H1 (cell line): ENCODE results near the gene MYRIP. TPM values are rescaled to one million over a fixed set of nuclear protein-coding genes. Genes with fewer than 3 reads are reported as not detected.

Experiments used
- CTCF ChIA-PET: fragments of 300-600 bp; sonication (Branson Sonifier 250); formaldehyde crosslinking; loops from one replicate; lab custom pipeline; 2021; ENCODE audit not compliant: partially characterized antibody; lab: Charles Lee
- POLR2A ChIA-PET: fragments of 300-600 bp; sonication (Branson Sonifier 250); formaldehyde crosslinking; loops from one replicate; lab custom pipeline; 2021; ENCODE audit warnings: inconsistent platforms; ENCODE audit not compliant: partially characterized antibody; lab: Charles Lee
- DNase-seq, 2 experiments: peaks; one replicate each; pipeline versions ENCODE4 v3.0.0 to v3.0.0-alpha.2; 2010 to 2022; ENCODE audit warnings: low spot score in 2 of 2, low read depth in 1 of 2, mixed read lengths in 1 of 2
- FAIRE-seq: peaks from 2 replicates; lab custom pipeline; 2011; peaks lifted over from hg19 to GRCh38; lab: Jason Lieb, UNC
- H2AFZ ChIP-seq: 2 replicates; pipeline ENCODE4 v1.8.1; 2012; ENCODE audit warnings: low read length, inconsistent platforms
- H2AK5ac ChIP-seq: 2 replicates; pipeline ENCODE4 v1.6.1; 2013; ENCODE audit warnings: low read depth, low read length
- H2BK120ac ChIP-seq: replicated peaks from 2 replicates; pipeline ENCODE3; 2013; ENCODE audit warnings: low read depth, low read length, inconsistent platforms
- H2BK12ac ChIP-seq: 2 replicates; pipeline ENCODE4 v1.6.1; 2013; ENCODE audit warnings: low read depth, low read length
- H2BK15ac ChIP-seq: 2 replicates; pipeline ENCODE4 v1.6.1; 2013; ENCODE audit warnings: low read length
- H2BK20ac ChIP-seq: 2 replicates; pipeline ENCODE4 v1.6.1; 2013; ENCODE audit warnings: low read length
- H2BK5ac ChIP-seq: 2 replicates; pipeline ENCODE4 v1.6.1; 2013; ENCODE audit warnings: low read depth, low read length
- H3K14ac ChIP-seq: 2 replicates; pipeline ENCODE4 v1.6.1; 2013; ENCODE audit warnings: inconsistent platforms; ENCODE audit not compliant: insufficient read length
- H3K18ac ChIP-seq: 2 replicates; pipeline ENCODE4 v1.6.1; 2013; ENCODE audit warnings: low read length; ENCODE audit errors: extremely low read depth
- H3K23ac ChIP-seq: 2 replicates; pipeline ENCODE4 v1.6.1; 2013; ENCODE audit warnings: inconsistent platforms; ENCODE audit not compliant: insufficient read length
- H3K23me2 ChIP-seq: 2 replicates; pipeline ENCODE4 v1.6.1; 2013; ENCODE audit warnings: low read depth, low read length
- H3K27ac ChIP-seq: 2 replicates; pipeline ENCODE4 v1.6.1; 2011; ENCODE audit warnings: low read depth, low read length, inconsistent platforms
- H3K27me3 ChIP-seq, 4 experiments: replicated peaks in 1 of 4; 1 replicate in 1 of 4; 2 replicates in 3 of 4; pipeline versions ENCODE4 v1.6.1 to v1.8.1; 2011 to 2013; ENCODE audit warnings: low read length in 3 of 4, mild to moderate bottlenecking in 3 of 4, inconsistent platforms in 2 of 4, mixed read lengths in 2 of 4, moderate library complexity in 1 of 4; ENCODE audit not compliant: control insufficient read depth in 3 of 4, insufficient read depth in 3 of 4; ENCODE audit errors: extremely low read depth in 1 of 4
- H3K36me3 ChIP-seq, 4 experiments: 2 replicates each; pipeline versions ENCODE4 v1.6.1 to v1.8.1; 2011 to 2013; ENCODE audit warnings: mild to moderate bottlenecking in 4 of 4, low read length in 3 of 4, moderate library complexity in 2 of 4, control low read depth in 1 of 4, inconsistent platforms in 1 of 4; ENCODE audit not compliant: insufficient read depth in 4 of 4, control insufficient read depth in 2 of 4
- H3K4ac ChIP-seq: replicated peaks from 2 replicates; pipeline ENCODE3; 2013; ENCODE audit warnings: low read length, low read depth, mixed read lengths, inconsistent platforms; ENCODE audit not compliant: insufficient read length
- H3K4me1 ChIP-seq, 4 experiments: replicated peaks in 1 of 4; 1 replicate in 1 of 4; 2 replicates in 3 of 4; pipeline versions ENCODE4 v1.6.1 to v1.8.1; 2011 to 2013; ENCODE audit warnings: low read length in 3 of 4, inconsistent platforms in 2 of 4, mixed read lengths in 1 of 4; ENCODE audit not compliant: insufficient read depth in 4 of 4, control insufficient read depth in 3 of 4
- H3K4me2 ChIP-seq, 2 experiments: 2 replicates each; pipeline versions ENCODE4 v1.6.1 to v1.8.1; 2011 to 2013; ENCODE audit warnings: low read depth in 2 of 2, low read length in 2 of 2, control low read depth in 1 of 2, inconsistent platforms in 1 of 2, mild to moderate bottlenecking in 1 of 2; ENCODE audit not compliant: insufficient read depth in 1 of 2
- H3K4me3 ChIP-seq, 4 experiments: fragments of 200-600, 300-600 bp in 1 of 4; sonication (generic), shearing (Covaris generic), sonication (Bioruptor Twin) in 1 of 4; 2 replicates each; pipeline versions ENCODE4 v1.5.1 to v1.8.1; 2011 to 2016; ENCODE audit warnings: low read length in 4 of 4, low read depth in 3 of 4, control low read depth in 2 of 4, inconsistent platforms in 2 of 4, mild to moderate bottlenecking in 2 of 4, mixed read lengths in 1 of 4, moderate library complexity in 1 of 4; ENCODE audit not compliant: insufficient read depth in 2 of 4; ENCODE audit errors: extremely low read depth in 1 of 4
- H3K56ac ChIP-seq: replicated peaks from 2 replicates; pipeline ENCODE3; 2013; ENCODE audit warnings: low read depth, mild to moderate bottlenecking, mixed read lengths, low read length, inconsistent platforms; ENCODE audit not compliant: insufficient read length
- H3K79me1 ChIP-seq: 2 replicates; pipeline ENCODE4 v1.6.1; 2013; ENCODE audit warnings: low read depth, low read length, control low read depth
- H3K79me2 ChIP-seq, 2 experiments: 2 replicates each; pipeline versions ENCODE4 v1.6.1 to v1.8.1; 2012 to 2013; ENCODE audit warnings: low read length in 2 of 2, mild to moderate bottlenecking in 2 of 2, inconsistent platforms in 1 of 2; ENCODE audit not compliant: insufficient read depth in 2 of 2, control insufficient read depth in 1 of 2
- H3K9ac ChIP-seq, 4 experiments: replicated peaks in 1 of 4; 1 replicate in 1 of 4; 2 replicates in 3 of 4; pipeline versions ENCODE4 v1.6.1 to v1.8.1; 2011 to 2013; ENCODE audit warnings: low read depth in 3 of 4, low read length in 3 of 4, control low read depth in 2 of 4, mild to moderate bottlenecking in 2 of 4, moderate library complexity in 2 of 4, inconsistent platforms in 1 of 4; ENCODE audit errors: extremely low read depth in 1 of 4
- H3K9me3 ChIP-seq, 2 experiments: 2 replicates each; pipeline versions ENCODE4 v1.6.1 to v1.8.1; 2012 to 2013; ENCODE audit warnings: mild to moderate bottlenecking in 2 of 2, moderate library complexity in 2 of 2, control low read depth in 1 of 2, inconsistent platforms in 1 of 2, low read depth in 1 of 2, low read length in 1 of 2, mixed read lengths in 1 of 2; ENCODE audit not compliant: insufficient read depth in 2 of 2
- H4K20me1 ChIP-seq, 2 experiments: replicated peaks in 1 of 2; 2 replicates each; pipeline versions ENCODE3 to v1.8.1; 2011 to 2013; ENCODE audit warnings: inconsistent platforms in 2 of 2, low read length in 2 of 2, mild to moderate bottlenecking in 1 of 2; ENCODE audit not compliant: insufficient read depth in 2 of 2, control insufficient read depth in 1 of 2
- H4K5ac ChIP-seq: 2 replicates; pipeline ENCODE4 v1.6.1; 2013; ENCODE audit warnings: low read length, low read depth, mixed read lengths, inconsistent platforms; ENCODE audit not compliant: insufficient read length
- H4K8ac ChIP-seq: 2 replicates; pipeline ENCODE4 v1.8.0; 2013; ENCODE audit warnings: mild to moderate bottlenecking, moderate library complexity, low read length, inconsistent platforms; ENCODE audit not compliant: insufficient read depth; ENCODE audit errors: extremely low read depth
- H4K91ac ChIP-seq: replicated peaks from 2 replicates; pipeline ENCODE3; 2013; ENCODE audit warnings: low read length, mixed read lengths, inconsistent platforms; ENCODE audit not compliant: insufficient read length
- BCL11A ChIP-seq, 2 experiments: IDR thresholded peaks; one replicate each; pipeline ENCODE4 v1.6.1; 2011; ENCODE audit warnings: low read depth in 2 of 2, low read length in 2 of 2, mild to moderate bottlenecking in 2 of 2
- BRCA1 ChIP-seq: IDR thresholded peaks from 2 replicates; pipeline ENCODE4 v1.6.1; 2012; ENCODE audit warnings: low read depth, low read length, improper control_type of control experiment
- CHD1 ChIP-seq: IDR thresholded peaks from 2 replicates; pipeline ENCODE4 v1.6.1; 2012; ENCODE audit warnings: low read depth, low read length, improper control_type of control experiment
- EGR1 ChIP-seq: IDR thresholded peaks from 2 replicates; pipeline ENCODE4 v1.6.1; 2011; ENCODE audit warnings: low read depth, low read length, borderline replicate concordance
- EP300 ChIP-seq, 2 experiments: IDR thresholded peaks; 1 replicate in 1 of 2; 2 replicates in 1 of 2; pipeline ENCODE4 v1.6.1; 2011 to 2012; ENCODE audit warnings: low read depth in 2 of 2, low read length in 2 of 2, mild to moderate bottlenecking in 2 of 2, borderline replicate concordance in 1 of 2, inconsistent platforms in 1 of 2, moderate library complexity in 1 of 2
- EZH2 ChIP-seq: fragments of 200-600 bp; sonication (generic); IDR thresholded peaks from 2 replicates; pipeline ENCODE4 v1.7.1; 2012; ENCODE audit warnings: low read depth, mild to moderate bottlenecking, moderate library complexity, low read length, inconsistent platforms; ENCODE audit not compliant: severe bottlenecking
- JUN ChIP-seq: IDR thresholded peaks from 2 replicates; pipeline ENCODE4 v1.6.1; 2011; ENCODE audit warnings: low read depth, mild to moderate bottlenecking, improper control_type of control experiment, low read length
- KDM1A ChIP-seq: fragments of 200-600, 300-600 bp; sonication (generic); IDR thresholded peaks from 2 replicates; pipeline ENCODE4 v1.7.1; 2016; ENCODE audit warnings: mild to moderate bottlenecking, low read length, borderline replicate concordance
- KDM5A ChIP-seq: fragments of 200-600 bp; IDR thresholded peaks from 2 replicates; pipeline ENCODE4 v1.7.1; 2012; ENCODE audit warnings: mild to moderate bottlenecking, low read length, inconsistent platforms, mixed read lengths
- RFX5 ChIP-seq: IDR thresholded peaks from 2 replicates; pipeline ENCODE4 v1.6.1; 2011; ENCODE audit warnings: low read depth, low read length, improper control_type of control experiment, borderline replicate concordance
- SP1 ChIP-seq: IDR thresholded peaks from 2 replicates; pipeline ENCODE4 v1.6.1; 2011; ENCODE audit warnings: low read depth, low read length
- SP4 ChIP-seq: IDR thresholded peaks from 2 replicates; pipeline ENCODE4 v1.6.1; 2012; ENCODE audit warnings: low read length, inconsistent platforms
- TAF1 ChIP-seq: IDR thresholded peaks from 2 replicates; pipeline ENCODE4 v1.6.1; 2011; ENCODE audit warnings: mild to moderate bottlenecking, low read depth, low read length
- USF2 ChIP-seq: IDR thresholded peaks from 2 replicates; pipeline ENCODE4 v1.6.1; 2011; ENCODE audit warnings: low read length, improper control_type of control experiment
- WGBS, 2 experiments: shearing (Covaris generic) in 1 of 2; methylation state at CpG; one replicate each; pipeline versions ENCODE4 v1.1.6 to v1.1.7; 2013 to 2015; ENCODE audit warnings: low lambda C conversion rate in 2 of 2, mixed read lengths in 2 of 2, inconsistent platforms in 1 of 2, low coverage in 1 of 2, missing lambda C conversion rate in 1 of 2; ENCODE audit not compliant: insufficient replicate concordance in 2 of 2, insufficient coverage in 1 of 2, insufficient read length in 1 of 2; ENCODE audit errors: extremely low coverage in 1 of 2, missing lambda C conversion rate in 1 of 2; 5-methylcytosine and 5-hydroxymethylcytosine counted together
- polyA plus RNA-seq, 7 experiments: library from polyadenylated mRNA; depleted of rRNA in 3 of 7; stranded (reverse) in 5 of 7; unstranded in 2 of 7; fragments of >200 nt in 5 of 7; fragments of 200-250 nt in 2 of 7; gene quantifications; 1 replicate in 5 of 7; 2 replicates in 1 of 7; 4 replicates in 1 of 7; pipeline versions ENCODE4 v1.2.1 to v1.2.3, GENCODE V29; 2011 to 2013; ENCODE audit warnings: missing spikeins in 2 of 7, mixed read lengths in 2 of 7
- total RNA-seq: library from RNA; stranded (reverse); fragmentation: NEBNext Ultra II Directional; extraction: Animal tissue kit (Norgen Biotek cat#: 25700); gene quantifications from 2 replicates; pipeline ENCODE4 v1.2.1, GENCODE V29; 2021

Gene MYRIP
- total and polyA plus RNA-seq, 2 of the 8 experiments (the other 6 are each of a cell fraction or from before 2014, with no cell fraction given) = 0.54 to 4.3 TPM

- Histone ChIP-seq H3K4me1 (peaks cover 0 to 5% (median 2%) of the 10 kb centered on the region in 4 experiments; a peak in 2 of 7 replicates), H3K27ac (no peak overlapping the region), H4K20me1 (no peaks in the 10 kb centered on the region), H4K5ac (no peak overlapping the region), H2BK120ac (no peak overlapping the region), H2AK5ac (no peak overlapping the region), H2BK12ac (no peak overlapping the region), H3K23ac (no peak overlapping the region), H4K91ac (no peak overlapping the region), H3K23me2 (no peaks in the 10 kb centered on the region), H3K4me3 (no peak overlapping the region), H3K14ac (no peak overlapping the region), H4K8ac (no peak overlapping the region), H3K9me3 (peaks cover 14 to 17% of the 10 kb centered on the region in 2 experiments; a peak in 3 of 4 replicates), H3K79me2 (no peaks in the 10 kb centered on the region), H2BK15ac (no peak overlapping the region), H3K18ac (no peak overlapping the region), H2BK20ac (no peak overlapping the region), H3K9ac (no peak overlapping the region), H3K79me1 (no peaks in the 10 kb centered on the region), H3K56ac (no peak overlapping the region), H3K4ac (no peak overlapping the region), H2BK5ac (no peak overlapping the region), H3K4me2 (no peak overlapping the region), H3K36me3 (no peaks in the 10 kb centered on the region; a peak in 1 of 8 replicates), H3K27me3 (no peaks in the 10 kb centered on the region), H2AFZ (no peak overlapping the region)
- FAIRE-seq (no peak), DNase-seq (no peak)
- 100% methylated on average over 2 of the region's 2 CpGs; no CpG with 5 or more reads in 1 of the 2 experiments for WGBS, 2 experiments
- ChIA-PET POLR2A (no interaction called here), CTCF (interaction anchor here (1.0 to 1.7 kb wide), 3 partner anchors 22 to 300 kb away, joined by 3 to 4 read pairs (median 3); no protein-coding TSS in a partner anchor)
- TF ChIP-seq BCL11A (IDR thresholded peaks at IDR 0.05; ENCODE audit: low read depth in 2 of 2, low read length in 2 of 2) (no peak), BRCA1 (no peak), KDM1A (no peak), SP1 (no peak), TAF1 (no peak), USF2 (no peak), CHD1 (no peak), JUN (no peak), SP4 (no peak), EP300 (IDR thresholded peaks at IDR 0.05; ENCODE audit: borderline replicate concordance in 1 of 2, low read depth in 2 of 2, low read length in 2 of 2) (no peak), KDM5A (no peak), EZH2 (no peak), RFX5 (no peak), EGR1 (no peak)
These were observed 215.1 kb downstream of the MYRIP start for GRCh38 chr3:40024526-40024925.
